ENCODE results near the gene TPPP2. TPM values are rescaled to one million over a fixed set of nuclear protein-coding genes. Genes with fewer than 3 reads are reported as not detected.

TPPP2 gene
- polyA plus RNA-seq, 1 experiment: not detected

DNA sequence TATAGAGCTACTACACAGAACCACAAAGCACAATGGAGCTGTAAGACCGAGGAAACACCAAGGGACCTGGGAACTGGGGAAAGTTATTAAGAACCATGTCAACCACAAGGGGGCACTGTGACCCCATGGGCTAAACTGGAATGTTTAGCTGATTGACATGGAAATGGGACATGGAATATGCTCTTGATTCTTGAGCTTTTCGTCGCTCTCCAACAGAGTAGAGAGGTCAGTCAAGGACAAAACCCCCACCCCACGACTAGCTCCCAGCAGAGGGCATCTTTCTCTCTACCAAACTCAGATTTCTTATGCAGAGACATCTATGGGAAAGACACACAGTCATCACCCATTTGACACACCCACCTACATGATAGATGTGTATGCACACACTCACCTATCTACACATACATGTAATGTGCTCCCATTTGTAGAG is 15.2 kb upstream of the TPPP2 start:
- H3K9me3 ChIP-seq (ENCODE audit: control insufficient read depth, insufficient read depth, low read length): no peaks in the 10 kb centered on the region
- H3K27me3 ChIP-seq (ENCODE audit: control insufficient read depth, insufficient read depth, low read length): peaks cover 20% of the 10 kb centered on the region
- no peak overlapping the region for H3K27ac ChIP-seq (ENCODE audit: low read depth, low read length)
- POLR2A ChIA-PET: interaction anchor here (0.6 to 2.0 kb wide), 6 partner anchors 26 to 178 kb away, joined by 3 to 12 read pairs (median 3); partner anchors contain the start of gene ARHGEF40
- H3K4me3 ChIP-seq (ENCODE audit: low read depth, low read length): no peak overlapping the region
- CTCF ChIA-PET: interaction anchor here (0.5 to 13.3 kb wide), 49 partner anchors 9 to 703 kb away, joined by 3 to 310 read pairs (median 7); partner anchors contain the start of genes ARHGEF40, NDRG2, RNASE7 and RNASE8
- peak; percentile 65 for DNase-seq (ENCODE audit: low read depth, low spot score)
- TF ChIP-seq CTCF (IDR thresholded peaks at IDR 0.05; ENCODE audit: low read depth, low read length): peak; percentile 96

DNA sequence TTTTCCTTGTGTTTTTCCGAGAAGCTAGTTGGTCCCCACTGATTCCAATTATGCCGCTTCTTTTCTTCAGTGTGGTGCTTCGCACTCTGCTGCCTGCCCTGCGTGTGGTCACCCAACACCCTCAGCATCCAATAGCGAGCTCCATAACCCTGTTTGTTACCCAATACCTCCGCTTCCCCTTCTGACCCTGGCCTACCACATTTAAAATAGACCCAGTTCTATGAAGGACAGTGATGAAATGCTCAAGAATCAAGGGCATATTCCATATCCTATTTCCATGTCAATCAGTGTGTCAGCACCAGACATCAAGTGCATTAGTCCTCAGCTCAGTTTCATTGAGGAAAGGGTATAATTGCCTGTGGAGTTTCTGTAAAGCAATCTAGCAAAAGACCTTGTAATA is 14.7 kb upstream of the TPPP2 start:
- Histone ChIP-seq H3K9me3 (ENCODE audit: control insufficient read depth, insufficient read depth, low read length) (no peaks in the 10 kb centered on the region), H3K27ac (ENCODE audit: low read depth, low read length) (no peak overlapping the region), H3K4me3 (ENCODE audit: low read depth, low read length) (no peak overlapping the region), H3K27me3 (ENCODE audit: control insufficient read depth, insufficient read depth, low read length) (peaks cover 23% of the 10 kb centered on the region)
- POLR2A ChIA-PET: interaction anchor here (0.6 to 2.0 kb wide), 6 partner anchors 25 to 179 kb away, joined by 3 to 12 read pairs (median 3); partner anchors contain the start of gene ARHGEF40
- DNase-seq (ENCODE audit: low read depth, low spot score): no peak
- CTCF ChIA-PET: interaction anchor here (0.6 to 13.3 kb wide), 45 partner anchors 8 to 704 kb away, joined by 3 to 310 read pairs (median 9); partner anchors contain the start of genes ARHGEF40, NDRG2, RNASE7 and RNASE8
- TF ChIP-seq CTCF (IDR thresholded peaks at IDR 0.05; ENCODE audit: low read depth, low read length): no peak

- POLR2A ChIA-PET: no interaction called here
- CTCF ChIA-PET: interaction anchor here (1.7 to 13.3 kb wide), 12 partner anchors 12 to 120 kb away, joined by 4 to 310 read pairs (median 44); partner anchors contain the start of genes RNASE7, SLC39A2 and TMEM253
- Histone ChIP-seq H3K27me3 (ENCODE audit: control insufficient read depth, insufficient read depth, low read length) (peaks cover 28% of the 10 kb centered on the region), H3K9me3 (ENCODE audit: control insufficient read depth, insufficient read depth, low read length) (no peaks in the 10 kb centered on the region), H3K27ac (ENCODE audit: low read depth, low read length) (no peak overlapping the region), H3K4me3 (ENCODE audit: low read depth, low read length) (no peak overlapping the region)
- no peak for TF ChIP-seq CTCF (IDR thresholded peaks at IDR 0.05; ENCODE audit: low read depth, low read length)
- DNase-seq (ENCODE audit: low read depth, low spot score): no peak
Observed at GRCh38 chr14:21016413-21017190, 13.4 kb upstream of the TPPP2 start.

DNA sequence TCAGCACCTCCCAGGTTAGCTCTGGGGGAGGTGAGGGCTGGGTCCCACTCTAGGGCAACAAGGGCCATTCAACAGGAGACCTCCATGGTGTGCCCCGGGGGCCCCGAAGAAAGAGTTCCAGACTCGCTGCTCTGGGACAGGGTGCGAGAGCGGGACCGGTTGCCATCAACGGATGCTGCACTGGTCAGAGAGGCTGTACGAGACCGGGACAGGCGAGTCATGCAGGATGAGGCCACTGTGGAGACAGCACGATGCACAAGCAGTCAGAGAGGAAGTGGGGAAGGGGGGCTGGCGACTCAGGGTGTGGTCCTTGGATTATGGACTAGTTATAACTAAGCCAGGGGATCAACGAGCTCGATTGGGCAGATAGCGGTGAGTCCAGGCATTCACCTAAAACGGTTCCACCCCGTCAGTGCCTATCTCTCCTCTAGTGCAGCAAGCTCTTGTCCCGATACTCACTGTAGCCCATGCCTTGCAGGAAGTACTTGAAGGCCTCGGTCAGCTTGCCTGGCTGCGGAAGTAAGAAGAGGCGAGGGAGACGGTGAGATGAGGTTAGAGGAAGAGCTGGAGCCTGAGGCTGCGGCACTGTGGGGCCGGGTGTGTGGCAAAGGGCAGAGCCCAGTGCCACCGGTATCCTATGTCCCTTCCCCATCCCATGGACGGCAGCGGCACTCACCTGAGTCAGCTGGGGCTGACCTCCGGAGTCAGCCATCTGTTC is 12.3 kb upstream of the TPPP2 start:
- ChIA-PET POLR2A (interaction anchor here (0.9 kb wide), 1 partner anchor 86 kb away, joined by 4 read pairs; no protein-coding TSS in a partner anchor), CTCF (interaction anchor here (1.3 to 13.3 kb wide), 6 partner anchors 13 to 150 kb away, joined by 3 to 310 read pairs (median 88); partner anchors contain the start of gene RNASE7)
- DNase-seq (ENCODE audit: low read depth, low spot score): no peak
- Histone ChIP-seq H3K27ac (ENCODE audit: low read depth, low read length) (no peak overlapping the region), H3K4me3 (ENCODE audit: low read depth, low read length) (no peak overlapping the region), H3K9me3 (ENCODE audit: control insufficient read depth, insufficient read depth, low read length) (no peaks in the 10 kb centered on the region), H3K27me3 (ENCODE audit: control insufficient read depth, insufficient read depth, low read length) (peaks cover 32% of the 10 kb centered on the region)
- TF ChIP-seq CTCF (IDR thresholded peaks at IDR 0.05; ENCODE audit: low read depth, low read length): no peak
